Heart left ventricle (tissue), 16 donors: ENCODE measurements around the gene SELENOP. TPM values are rescaled to one million over a fixed set of nuclear protein-coding genes. Genes with fewer than 3 reads are reported as not detected.
"Not testable (repeated sequence)": the region's sequence is repeated elsewhere in the genome, so short reads cannot be mapped to it uniquely, and the experiment has no call there.

Experiments
- ATAC-seq, 4 donors: fragments of 200-7000 bp; cut with Tn5 transposase; one replicate each; pipeline ENCODE4 v1.9.1; 2020 to 2022; ENCODE audit warnings: moderate library complexity in 4 of 4, mild to moderate bottlenecking in 3 of 4, moderate number of reproducible peaks in 1 of 4
- DNase-seq, 5 donors: peaks; one replicate each; pipeline ENCODE4 v3.0.0-alpha.2; 2020
- H3K27ac ChIP-seq, 12 donors: fragments of 200-600 bp; sonication (generic) in 4 of 12; one replicate each; pipeline versions ENCODE4 v1.5.0 to v1.8.0; 2016 to 2022; ENCODE audit warnings: mild to moderate bottlenecking in 2 of 12
- H3K27me3 ChIP-seq, 9 donors: fragments of 200-600 bp; sonication (generic) in 2 of 9; one replicate each; pipeline versions ENCODE4 v1.5.1 to v1.8.0; 2016 to 2022; ENCODE audit warnings: mild to moderate bottlenecking in 3 of 9
- H3K36me3 ChIP-seq, 9 donors: fragments of 200-600 bp; sonication (generic) in 2 of 9; one replicate each; pipeline versions ENCODE4 v1.5.0 to v1.8.0; 2018 to 2022; ENCODE audit warnings: mild to moderate bottlenecking in 2 of 9
- H3K4me1 ChIP-seq, 12 donors: fragments of 200-600 bp; sonication (generic) in 4 of 12; one replicate each; pipeline versions ENCODE4 v1.5.0 to v1.8.0; 2016 to 2022; ENCODE audit warnings: mild to moderate bottlenecking in 3 of 12
- H3K4me3 ChIP-seq, 12 donors: fragments of 200-600 bp; sonication (generic) in 4 of 12; one replicate each; pipeline versions ENCODE4 v1.5.0 to v1.8.0; 2017 to 2022; ENCODE audit warnings: mild to moderate bottlenecking in 9 of 12, moderate library complexity in 4 of 12
- H3K9me3 ChIP-seq, 12 donors: fragments of 200-600 bp; sonication (generic) in 4 of 12; one replicate each; pipeline versions ENCODE4 v1.5.0 to v1.8.0; 2016 to 2022; ENCODE audit warnings: mild to moderate bottlenecking in 1 of 12
- CTCF ChIP-seq, 12 donors: fragments of 200-600 bp; sonication (generic) in 4 of 12; IDR thresholded peaks; one replicate each; pipeline versions ENCODE4 v1.5.0 to v1.8.0; 2018 to 2022; ENCODE audit warnings: antibody characterized with exemption in 12 of 12, mild to moderate bottlenecking in 5 of 12
- POLR2A ChIP-seq, 2 donors: fragments of 450-650 bp; IDR thresholded peaks; one replicate each; pipeline ENCODE4 v1.6.1; 2017; ENCODE audit warnings: antibody characterized with exemption in 2 of 2, mild to moderate bottlenecking in 2 of 2, moderate library complexity in 2 of 2
- WGBS, 4 donors: extraction: QIAGEN DNeasy Blood & Tissue Kit in 2 of 4; methylation state at CpG; one replicate each; pipeline versions ENCODE4 v1.1.5 to v1.1.7; 2013 to 2018; 5-methylcytosine and 5-hydroxymethylcytosine counted together
- intact Hi-C, 10 donors: fragments of 100-400 bp; cut with DNase I; formaldehyde crosslinking; loops; one replicate each; pipeline versions ENCODE4 v1.11.1 to v1.14.2; 2022
- polyA plus RNA-seq, 2 donors: library from polyadenylated mRNA; stranded (reverse); fragments of 200-250 nt; gene quantifications; one replicate each; pipeline ENCODE4 v1.2.3, GENCODE V29; 2013
- total RNA-seq, 9 donors: library from RNA; depleted of rRNA in 2 of 9; stranded (reverse); fragments of >200 nt in 2 of 9; fragmentation: NEBNext Ultra II Directional in 3 of 9; extraction: Animal tissue kit (Norgen Biotek cat#: 25700) in 3 of 9; gene quantifications; one replicate each; pipeline versions ENCODE4 v1.1.0 to v1.2.4, GENCODE V29; 2016 to 2023
- donor health status: ischemic (EF 13 %, LVEDD 7.1; RV severe dilation, severe dysfunction).
- donor health status: healthy with polysubstance abuse.
- donor health status: DM: no; HTN: yes; CAD: no.
- donor health status: DM: no; HTN: no; CAD: no.
- donor health status: ischemic (EF 25% LVEDD 6.9; RV normal size, moderate dysfunction).
- donor health status: ischemic (EF 25% LVEDD 5.7; RV mildly dilated, moderate dysfunction).
- donor health status: healthy.
- donor health status: DM: yes; HTN: yes; CAD: no.
- donor health status: ischemic (EF 35%, LVEDD 5.7; RV mildly dilated, moderate dysfunction).
- donor health status: nonischemic (EF 11% LVEDD 7.7; RV severe dilation, severe dysfunction).
- donor health status: DM: yes; HTN: yes; CAD: no.
- donor health status: PGD.
- donor health status: ischemic (EF 29% LVEDD 5.4; RV normal size, mild dysfunction).
- donor health status: nonischemic (EF 23%, LVEDD 6.1; RV moderate dilation, normal function).

Gene SELENOP
- total and polyA plus RNA-seq, 11 donors = 53.3 to 547 (median 194) TPM

- Histone ChIP-seq H3K27ac (no peak overlapping the region), H3K27me3 (no peaks in the 10 kb centered on the region), H3K4me1 (peaks cover 0 to 11% (median 0%) of the 10 kb centered on the region in 12 donors), H3K9me3 (no peaks in the 10 kb centered on the region), H3K36me3 (no peaks in the 10 kb centered on the region), H3K4me3 (no peak overlapping the region)
- WGBS, 4 donors = 89 to 92% (median 90%) methylated on average over 2 of the region's 2 CpGs
- intact Hi-C loops = no loop called here
- no peak for DNase-seq
- TF ChIP-seq POLR2A (IDR thresholded peaks at IDR 0.05) = no peak
- TF ChIP-seq CTCF (IDR thresholded peaks at IDR 0.05) = no peak
- ATAC-seq = no peak
Observed at GRCh38 chr5:42822548-42822947, 10.9 kb upstream of the SELENOP start.

DNA sequence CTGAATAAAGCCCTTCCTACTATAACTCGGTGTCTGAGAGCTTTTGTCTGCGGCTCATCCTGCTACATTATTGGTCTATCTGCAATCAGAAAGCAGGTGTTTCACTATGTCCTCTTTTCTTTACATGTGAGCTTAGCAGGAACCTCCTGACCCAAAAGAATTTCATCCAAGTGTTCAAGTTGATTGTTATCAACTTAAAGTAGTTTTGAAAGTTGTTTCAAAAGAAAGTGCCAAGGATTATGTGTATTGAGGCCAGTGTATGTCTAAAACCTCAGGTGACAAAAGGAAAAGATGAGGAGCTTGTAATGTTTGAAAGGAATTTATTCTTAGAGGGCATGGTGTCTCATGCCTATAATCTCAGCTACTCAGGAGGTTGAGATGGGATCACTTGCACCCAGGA lies 8.1 kb upstream of the SELENOP start:
- no peaks in the 10 kb centered on the region for H3K27me3 ChIP-seq
- ATAC-seq = no peak
- DNase-seq = no peak
- H3K9me3 ChIP-seq = no peaks in the 10 kb centered on the region
- no peak overlapping the region for H3K4me3 ChIP-seq
- 48 to 98% (median 96%) methylated on average over 2 of the region's 2 CpGs for WGBS, 4 donors
- no peaks in the 10 kb centered on the region for H3K36me3 ChIP-seq
- intact Hi-C loops = loop anchor here in 1 of 10 donors (10.0 kb wide), 1 partner anchor 245 kb away; no protein-coding TSS in a partner anchor
- TF ChIP-seq CTCF (IDR thresholded peaks at IDR 0.05) (no peak), POLR2A (IDR thresholded peaks at IDR 0.05) (no peak)
- H3K27ac ChIP-seq = no peak overlapping the region
- H3K4me1 ChIP-seq = no peaks in the 10 kb centered on the region

DNA sequence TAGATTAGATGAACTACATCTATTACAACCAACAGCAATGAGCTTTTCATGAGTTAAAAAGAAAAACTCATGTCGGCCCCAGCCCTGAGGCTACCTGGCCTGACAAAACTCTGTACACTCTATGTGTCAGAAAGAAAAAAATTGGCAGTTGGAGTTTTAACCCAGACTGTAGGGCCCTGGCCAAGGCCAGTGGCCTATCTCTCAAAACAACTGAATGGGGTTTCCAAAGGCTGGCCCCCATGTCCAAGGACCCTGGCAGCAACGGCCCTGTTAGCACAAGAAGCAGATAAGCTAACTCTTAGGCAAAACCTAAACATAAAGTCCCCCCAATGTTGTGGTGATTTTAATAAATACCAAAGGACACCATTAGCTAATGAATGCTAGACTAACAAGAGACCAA lies 4.9 kb upstream of the SELENOP start:
- DNase-seq, H3K27ac ChIP-seq, H3K4me3 ChIP-seq, H3K36me3 ChIP-seq, H3K27me3 ChIP-seq, ATAC-seq, H3K9me3 ChIP-seq: not testable (repeated sequence)
- intact Hi-C loops = loop anchor here in 1 of 10 donors (10.0 kb wide), 1 partner anchor 248 kb away; no protein-coding TSS in a partner anchor
- peaks cover 0 to 11% (median 6%) of the 10 kb centered on the region in 12 donors for H3K4me1 ChIP-seq
- 92 to 97% (median 94%) methylated on average over 2 of the region's 2 CpGs for WGBS, 4 donors

DNA sequence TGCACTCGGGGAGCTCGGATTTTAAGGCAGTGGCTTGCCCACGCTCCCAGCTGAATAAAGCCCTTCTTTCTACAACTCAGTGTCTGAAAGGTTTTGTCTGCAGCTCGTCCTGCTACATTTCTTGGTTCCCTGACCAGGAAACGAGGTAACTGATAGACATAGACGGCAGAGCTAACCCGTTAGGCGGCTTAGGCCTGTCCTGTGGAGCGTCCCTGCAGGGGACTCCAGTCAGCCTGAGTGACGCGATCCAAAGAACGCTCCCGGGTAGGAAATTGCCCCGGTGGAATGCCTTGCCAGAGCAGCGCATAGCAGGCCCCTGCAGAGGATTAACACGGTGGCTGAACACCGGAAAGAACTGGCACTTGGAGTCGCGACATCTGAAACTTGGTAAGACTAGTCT lies 1.8 kb upstream of the SELENOP start:
- peaks cover 0 to 27% (median 15%) of the 10 kb centered on the region in 12 donors for H3K4me1 ChIP-seq
- ATAC-seq (no peak), DNase-seq (peak in 1 of 5 donors; percentile 33)
- intact Hi-C loops = loop anchor here in 6 of 10 donors (5.0 to 10.0 kb wide), 4 partner anchors 44 to 251 kb away; no protein-coding TSS in a partner anchor
- TF ChIP-seq CTCF (IDR thresholded peaks at IDR 0.05) = no peak
- peak overlapping the region in 2 of 12 donors; percentile 2 to 86 for H3K27ac ChIP-seq
- no peaks in the 10 kb centered on the region for H3K36me3 ChIP-seq
- no peak overlapping the region for H3K4me3 ChIP-seq
- H3K27me3 ChIP-seq = no peaks in the 10 kb centered on the region
- no peaks in the 10 kb centered on the region for H3K9me3 ChIP-seq
- WGBS, 4 donors = 73 to 85% (median 76%) methylated on average over 15 to 19 of the region's 19 CpGs

GRCh38 chr5:42812620-42813019 lies 928 bp upstream of the SELENOP start:
- no peak for ATAC-seq
- DNase-seq = no peak
- no peak for TF ChIP-seq CTCF (IDR thresholded peaks at IDR 0.05)
- TF ChIP-seq POLR2A (IDR thresholded peaks at IDR 0.05) = no peak
- intact Hi-C loops = loop anchor here in 6 of 10 donors (5.0 to 10.0 kb wide), 4 partner anchors 45 to 252 kb away; no protein-coding TSS in a partner anchor
- Histone ChIP-seq H3K36me3 (peaks cover 0 to 7% (median 3%) of the 10 kb centered on the region in 9 donors), H3K27ac (peak overlapping the region; percentile 69 to 94 (median 87)), H3K4me1 (peaks cover 0 to 36% (median 22%) of the 10 kb centered on the region in 12 donors), H3K9me3 (no peaks in the 10 kb centered on the region), H3K4me3 (peak overlapping the region in 4 of 12 donors; percentile 57 to 70 (median 68)), H3K27me3 (no peaks in the 10 kb centered on the region)
- 64 to 82% (median 72%) methylated on average over 2 of the region's 2 CpGs for WGBS, 4 donors
